Stimulated activated effector memory CD8-positive, alpha-beta T cell treated with anti-CD3 and anti-CD28 coated beads, Interleukin-12 subunit alpha, Interleukin-12 subunit beta, amount 100 ng/mL, for 72 hours (primary cell): ENCODE results near the gene MAD1L1.
A peak's percentile ranks its signal among the peaks of the same experiment; 100 is the strongest.

Experiments used
- ATAC-seq: fragments of 150-1000 bp; cut with Tn5 transposase; 2 replicates; pipeline ENCODE4 v1.10.0; 2021
- DNase-seq, 2 donors: peaks; one replicate each; pipeline ENCODE4 v3.0.0; 2021 to 2022; ENCODE audit warnings: low spot score in 2 of 2
- H3K27ac Mint-ChIP-seq: one replicate; pipeline ENCODE4 v1.8.0; 2022; ENCODE audit warnings: mild to moderate bottlenecking, mixed read lengths
- H3K36me3 Mint-ChIP-seq: one replicate; pipeline ENCODE4 v1.8.0; 2022; ENCODE audit warnings: mild to moderate bottlenecking, mixed read lengths
- H3K4me1 Mint-ChIP-seq: one replicate; pipeline ENCODE4 v1.8.0; 2022; ENCODE audit warnings: mixed read lengths
- H3K4me3 Mint-ChIP-seq: one replicate; pipeline ENCODE4 v1.8.0; 2022; ENCODE audit warnings: mild to moderate bottlenecking, mixed read lengths
- H3K9me3 Mint-ChIP-seq: one replicate; pipeline ENCODE4 v1.8.0; 2022; ENCODE audit warnings: mixed read lengths

Gene MAD1L1

GRCh38 chr7:2219606-2220005 lies 13.1 kb downstream of the MAD1L1 start:
- H3K36me3 Mint-ChIP-seq, result peaks cover 55% of the 10 kb centered on the region
- H3K4me1 Mint-ChIP-seq, result peaks cover 25% of the 10 kb centered on the region
- ATAC-seq, result no peak
- no peaks in the 10 kb centered on the region for H3K9me3 Mint-ChIP-seq
- no peak for DNase-seq
- no peak overlapping the region for H3K4me3 Mint-ChIP-seq
- no peak overlapping the region for H3K27ac Mint-ChIP-seq

- DNase-seq (no peak), ATAC-seq (no peak)
- no peaks in the 10 kb centered on the region for H3K9me3 Mint-ChIP-seq
- H3K4me1 Mint-ChIP-seq, result peaks cover 26% of the 10 kb centered on the region
- no peak overlapping the region for H3K27ac Mint-ChIP-seq
- no peak overlapping the region for H3K4me3 Mint-ChIP-seq
- peaks cover 56% of the 10 kb centered on the region for H3K36me3 Mint-ChIP-seq
These were observed 13.6 kb downstream of the MAD1L1 start for GRCh38 chr7:2219136-2219535.

DNA sequence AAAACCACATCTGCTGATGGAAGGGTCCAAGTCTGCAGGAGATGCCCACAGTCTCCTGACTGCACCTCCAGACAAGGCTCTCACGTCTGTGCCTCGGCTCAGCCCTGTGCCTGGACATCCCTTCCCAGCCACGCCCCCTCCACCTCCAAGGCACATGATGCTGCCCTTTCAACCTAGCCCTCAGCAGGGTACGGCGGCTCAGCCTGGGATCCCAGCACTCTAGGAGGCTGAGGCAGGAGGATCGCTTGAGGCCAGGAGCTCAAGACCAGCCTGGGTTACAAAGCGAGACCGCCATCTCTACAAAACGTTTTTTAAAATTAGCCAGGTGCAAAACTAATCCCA lies 14.3 kb downstream of the MAD1L1 start:
- DNase-seq, result no peak
- ATAC-seq, result no peak
- no peaks in the 10 kb centered on the region for H3K9me3 Mint-ChIP-seq
- peaks cover 57% of the 10 kb centered on the region for H3K36me3 Mint-ChIP-seq
- no peak overlapping the region for H3K27ac Mint-ChIP-seq
- no peak overlapping the region for H3K4me3 Mint-ChIP-seq
- peaks cover 30% of the 10 kb centered on the region for H3K4me1 Mint-ChIP-seq

DNA sequence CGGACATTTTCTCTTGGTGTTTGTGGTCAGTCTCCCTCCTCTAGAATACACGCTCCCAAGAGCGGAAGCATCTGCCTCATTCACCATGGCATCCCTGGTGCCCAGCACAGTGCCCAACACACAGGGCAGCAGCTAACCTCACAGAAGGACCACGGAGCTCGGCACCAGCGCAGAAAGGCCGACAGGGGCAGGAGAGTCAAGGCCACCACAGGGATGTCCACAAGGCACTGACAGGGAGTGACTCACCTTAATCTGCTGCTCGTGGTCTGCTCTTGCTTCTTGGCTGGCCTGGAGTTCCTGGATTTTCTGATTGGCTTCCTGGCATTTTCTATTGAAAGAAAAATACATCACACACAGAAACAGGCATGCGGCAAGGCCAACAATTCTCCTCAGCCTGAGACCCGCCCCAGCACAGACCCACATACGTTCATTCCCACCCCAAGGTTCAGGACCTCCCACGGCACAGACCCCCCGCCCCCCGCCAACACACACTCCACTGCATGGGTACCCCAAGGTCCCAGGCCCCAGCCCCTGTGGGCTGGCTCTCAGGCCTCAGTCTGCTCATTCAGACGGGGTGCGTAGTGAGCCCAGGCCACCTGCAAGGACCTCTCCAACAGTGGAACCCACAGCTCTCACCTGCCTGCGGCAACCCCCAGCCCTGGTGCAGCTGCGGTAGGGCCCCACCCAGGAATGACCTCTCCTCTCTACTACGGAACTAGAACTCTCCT lies 14.9 kb downstream of the MAD1L1 start:
- peaks cover 60% of the 10 kb centered on the region for H3K36me3 Mint-ChIP-seq
- H3K9me3 Mint-ChIP-seq, result no peaks in the 10 kb centered on the region
- DNase-seq (no peak), ATAC-seq (no peak)
- H3K4me1 Mint-ChIP-seq, result peaks cover 30% of the 10 kb centered on the region
- no peak overlapping the region for H3K4me3 Mint-ChIP-seq
- no peak overlapping the region for H3K27ac Mint-ChIP-seq

- Mint-ChIP-seq H3K9me3 (no peaks in the 10 kb centered on the region), H3K4me1 (peaks cover 31% of the 10 kb centered on the region), H3K27ac (no peak overlapping the region), H3K4me3 (no peak overlapping the region), H3K36me3 (peaks cover 58% of the 10 kb centered on the region)
- no peak for DNase-seq
- ATAC-seq, result no peak
These were observed 15.5 kb downstream of the MAD1L1 start for GRCh38 chr7:2217206-2217605.

GRCh38 chr7:2215851-2216250 lies 16.9 kb downstream of the MAD1L1 start:
- DNase-seq, result no peak
- ATAC-seq, result no peak
- H3K9me3 Mint-ChIP-seq, result no peaks in the 10 kb centered on the region
- peak overlapping the region; percentile 4 for H3K4me3 Mint-ChIP-seq
- H3K36me3 Mint-ChIP-seq, result peaks cover 60% of the 10 kb centered on the region
- H3K27ac Mint-ChIP-seq, result peak overlapping the region; percentile 83
- H3K4me1 Mint-ChIP-seq, result peaks cover 31% of the 10 kb centered on the region

DNA sequence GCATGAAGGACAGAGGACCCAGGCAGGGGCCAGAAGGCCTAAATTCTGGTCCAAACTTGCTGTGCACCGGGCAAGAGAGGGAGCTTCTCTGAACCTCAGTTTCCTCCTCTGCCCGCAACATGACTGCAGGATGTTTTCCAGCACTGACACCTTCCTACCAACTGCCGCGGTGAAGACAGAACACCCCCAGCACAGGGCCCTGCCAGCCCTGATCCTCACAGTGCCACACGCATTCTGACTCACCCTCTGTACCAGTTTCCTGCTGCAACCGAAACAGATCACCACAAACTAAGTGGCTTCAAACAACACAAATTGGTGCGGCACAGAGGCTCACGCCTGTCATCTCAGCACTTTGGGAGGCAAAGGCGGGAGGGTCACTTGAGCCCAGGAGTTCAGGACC lies 18.1 kb downstream of the MAD1L1 start:
- DNase-seq (peak in 1 of 2 donors; percentile 17), ATAC-seq (peak; percentile 91)
- no peaks in the 10 kb centered on the region for H3K9me3 Mint-ChIP-seq
- H3K36me3 Mint-ChIP-seq, result peaks cover 60% of the 10 kb centered on the region
- peaks cover 31% of the 10 kb centered on the region for H3K4me1 Mint-ChIP-seq
- peak overlapping the region; percentile 82 for H3K27ac Mint-ChIP-seq
- H3K4me3 Mint-ChIP-seq, result no peak overlapping the region

- Mint-ChIP-seq H3K27ac (peak overlapping the region; percentile 82), H3K36me3 (peaks cover 66% of the 10 kb centered on the region), H3K4me1 (peaks cover 37% of the 10 kb centered on the region), H3K9me3 (no peaks in the 10 kb centered on the region), H3K4me3 (peak overlapping the region; percentile 15)
- ATAC-seq (no peak), DNase-seq (no peak)
These were observed 19.1 kb downstream of the MAD1L1 start for GRCh38 chr7:2213551-2214215.

DNA sequence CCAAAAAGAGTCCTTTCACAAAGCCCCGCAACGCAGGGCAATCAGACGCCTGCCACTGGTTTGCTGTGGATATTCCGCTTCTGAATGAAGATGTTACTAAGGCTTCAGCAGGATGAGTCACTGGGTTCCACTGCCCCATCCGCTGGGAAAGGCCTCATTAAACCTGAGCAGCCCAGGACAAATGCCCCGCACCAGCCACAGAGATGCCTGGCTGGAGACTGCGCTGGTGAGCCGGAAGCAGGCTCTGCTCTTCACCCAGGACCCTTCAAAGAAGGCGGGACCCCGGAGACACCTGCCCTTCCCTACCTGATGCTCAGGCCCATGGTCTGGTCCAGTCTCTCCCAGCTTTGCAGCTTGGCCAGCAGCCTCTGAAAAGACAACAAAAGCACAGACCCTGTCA lies 19.8 kb downstream of the MAD1L1 start:
- H3K9me3 Mint-ChIP-seq, result no peaks in the 10 kb centered on the region
- peaks cover 68% of the 10 kb centered on the region for H3K36me3 Mint-ChIP-seq
- DNase-seq, result no peak
- H3K4me1 Mint-ChIP-seq, result peaks cover 40% of the 10 kb centered on the region
- H3K4me3 Mint-ChIP-seq, result no peak overlapping the region
- H3K27ac Mint-ChIP-seq, result no peak overlapping the region
- no peak for ATAC-seq

- DNase-seq (no peak), ATAC-seq (no peak)
- Mint-ChIP-seq H3K36me3 (peaks cover 66% of the 10 kb centered on the region), H3K9me3 (no peaks in the 10 kb centered on the region), H3K4me3 (no peak overlapping the region), H3K27ac (no peak overlapping the region), H3K4me1 (peaks cover 40% of the 10 kb centered on the region)
These were observed 20.8 kb downstream of the MAD1L1 start for GRCh38 chr7:2211926-2212325.

DNA sequence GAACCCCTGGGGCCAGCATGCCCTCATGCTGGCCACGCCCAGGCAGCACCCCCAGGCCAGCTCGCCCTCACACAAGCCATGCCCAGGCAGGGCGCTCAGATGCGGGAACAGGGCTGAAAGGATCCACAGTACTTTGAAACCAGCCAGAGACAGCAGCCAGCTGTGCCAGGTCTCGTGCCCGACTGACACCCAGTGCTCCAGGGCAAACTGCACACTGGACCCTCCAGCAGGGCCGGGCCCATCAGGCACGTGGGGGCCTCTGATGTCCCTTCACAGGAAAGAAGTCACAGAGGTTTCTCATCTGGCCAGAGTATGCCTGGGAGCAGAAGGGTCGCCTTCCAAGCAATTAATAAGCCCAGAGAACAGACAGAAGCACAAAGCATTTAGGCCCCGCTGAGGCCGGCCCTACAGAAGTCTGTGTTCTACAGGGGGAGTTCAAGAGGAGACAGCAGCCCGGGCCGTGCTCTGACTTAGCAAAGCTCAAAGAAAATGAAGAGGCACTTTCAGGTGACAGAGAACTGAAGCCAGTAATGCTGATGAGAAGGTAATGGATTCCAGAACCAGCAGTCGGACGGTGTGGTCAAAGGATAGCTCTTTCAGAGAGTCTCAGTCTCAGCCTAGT lies 21.4 kb downstream of the MAD1L1 start:
- no peak for ATAC-seq
- Mint-ChIP-seq H3K4me3 (no peak overlapping the region), H3K4me1 (peaks cover 40% of the 10 kb centered on the region), H3K27ac (no peak overlapping the region), H3K9me3 (no peaks in the 10 kb centered on the region), H3K36me3 (peaks cover 63% of the 10 kb centered on the region)
- DNase-seq, result no peak

DNA sequence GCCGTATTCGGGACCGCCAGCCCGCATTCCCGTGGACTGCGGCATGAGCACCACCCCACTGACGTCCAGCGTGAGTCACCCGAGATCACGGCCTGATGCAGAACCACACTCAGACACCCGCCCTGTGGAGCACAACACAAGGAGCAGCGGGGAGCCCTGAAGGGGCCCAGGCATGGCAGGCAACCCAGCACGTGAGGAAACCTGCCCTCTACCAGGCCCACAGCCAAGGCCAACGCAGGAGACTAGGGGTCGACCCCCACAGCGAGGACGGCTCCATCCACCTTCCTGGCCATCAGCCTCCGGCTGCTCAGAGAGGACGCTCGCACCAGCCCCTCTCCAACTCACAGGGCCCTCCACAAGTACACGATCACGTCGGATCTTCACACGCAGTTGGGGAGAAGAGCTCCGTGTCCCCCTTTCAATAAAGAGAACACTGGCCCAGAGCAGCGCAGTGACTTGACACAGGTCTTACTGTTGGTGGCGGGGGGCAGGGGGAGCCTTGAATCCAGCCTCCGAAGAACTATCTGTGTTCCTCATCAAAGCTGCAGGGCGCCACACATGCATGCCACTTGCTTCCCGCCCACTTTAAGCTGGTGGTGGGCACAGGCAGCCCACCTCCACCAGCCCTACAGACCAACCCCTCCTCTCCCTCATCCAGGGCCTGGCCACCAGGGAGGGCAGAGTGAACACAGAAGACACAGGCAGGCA lies 22.0 kb downstream of the MAD1L1 start:
- H3K4me3 Mint-ChIP-seq, result no peak overlapping the region
- H3K9me3 Mint-ChIP-seq, result no peaks in the 10 kb centered on the region
- no peak for DNase-seq
- no peak overlapping the region for H3K27ac Mint-ChIP-seq
- peaks cover 33% of the 10 kb centered on the region for H3K4me1 Mint-ChIP-seq
- H3K36me3 Mint-ChIP-seq, result peaks cover 59% of the 10 kb centered on the region
- no peak for ATAC-seq

DNA sequence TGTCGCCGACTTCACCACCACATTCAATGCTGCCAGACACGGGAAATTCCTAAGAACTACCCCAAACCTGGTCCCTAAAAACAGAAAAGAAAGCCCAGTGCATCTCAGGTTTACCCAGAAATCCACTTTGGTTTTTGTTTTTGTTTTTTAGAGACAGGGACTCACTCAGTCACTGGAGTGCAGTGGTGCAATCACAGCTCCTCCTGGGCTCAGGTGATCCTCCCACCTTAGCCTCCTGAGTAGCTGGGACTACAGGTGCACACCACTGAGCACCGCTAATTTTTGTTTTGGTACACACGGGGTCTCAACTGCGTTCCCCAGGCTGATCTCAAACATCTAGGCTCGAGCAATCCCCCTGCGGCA lies 22.8 kb downstream of the MAD1L1 start:
- no peaks in the 10 kb centered on the region for H3K9me3 Mint-ChIP-seq
- H3K27ac Mint-ChIP-seq, result peak overlapping the region; percentile 57
- H3K4me1 Mint-ChIP-seq, result peaks cover 28% of the 10 kb centered on the region
- no peak overlapping the region for H3K4me3 Mint-ChIP-seq
- peaks cover 59% of the 10 kb centered on the region for H3K36me3 Mint-ChIP-seq
- DNase-seq (no peak), ATAC-seq (no peak)

- H3K4me1 Mint-ChIP-seq, result peaks cover 22% of the 10 kb centered on the region
- H3K27ac Mint-ChIP-seq, result peak overlapping the region; percentile 57
- H3K9me3 Mint-ChIP-seq, result no peaks in the 10 kb centered on the region
- no peak overlapping the region for H3K4me3 Mint-ChIP-seq
- ATAC-seq (peak; percentile 55), DNase-seq (peak; percentile 25 to 65)
- H3K36me3 Mint-ChIP-seq, result peaks cover 58% of the 10 kb centered on the region
These were observed 23.4 kb downstream of the MAD1L1 start for GRCh38 chr7:2209146-2209960.

DNA sequence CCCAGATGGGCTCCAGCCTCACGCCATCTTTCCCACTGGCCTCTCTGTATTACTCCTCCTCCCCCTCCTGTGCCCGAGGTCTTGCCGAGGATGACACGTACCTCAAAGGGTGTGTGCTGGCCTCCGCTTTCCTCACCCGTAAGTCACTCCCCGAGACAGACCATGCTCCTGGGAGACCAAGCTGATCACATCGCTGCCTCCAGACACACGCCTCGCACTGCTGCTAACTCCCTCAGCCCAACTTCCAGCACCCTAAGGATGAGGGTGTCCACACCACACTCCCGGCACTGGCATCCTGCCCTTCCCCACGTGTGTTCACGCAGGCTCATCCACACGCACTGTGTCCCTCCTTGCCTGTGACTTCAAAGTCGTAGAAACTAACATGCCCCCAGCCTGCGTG lies 24.0 kb downstream of the MAD1L1 start:
- Mint-ChIP-seq H3K9me3 (no peaks in the 10 kb centered on the region), H3K27ac (peak overlapping the region; percentile 57), H3K4me3 (no peak overlapping the region), H3K4me1 (peaks cover 15% of the 10 kb centered on the region), H3K36me3 (peaks cover 52% of the 10 kb centered on the region)
- DNase-seq (no peak), ATAC-seq (no peak)
